SK-N-SH (cell line): ENCODE data around the gene ANKRD33B. TPM values are rescaled to one million over a fixed set of nuclear protein-coding genes. Genes with fewer than 3 reads are reported as not detected.
A peak's percentile ranks its signal among the peaks of the same experiment; 100 is the strongest.

ENCODE experiments used
- CTCF ChIA-PET: fragments of 300-600, 350-600 bp; formaldehyde crosslinking; extraction: SDS; loops from one replicate; lab custom pipeline; 2021; lab: Yijun Ruan, JAX
- POLR2A ChIA-PET: fragments of 350-600 bp; sonication (Branson Sonifier 250); formaldehyde crosslinking; extraction: SDS; loops from one replicate; lab custom pipeline; 2020; ENCODE audit warnings: antibody characterized with exemption, inconsistent platforms; lab: Yijun Ruan, JAX
- DNase-seq: peaks from one replicate; pipeline ENCODE4 v3.0.0; 2012
- H2AFZ ChIP-seq: fragments of 200-600 bp; sonication (generic); 2 replicates; pipeline ENCODE4 v1.8.1; 2016; ENCODE audit warnings: antibody characterized with exemption, mild to moderate bottlenecking, low read depth
- H3F3A ChIP-seq: fragments of 200-600 bp; sonication (generic); replicated peaks from 2 replicates; pipeline ENCODE3; 2016; ENCODE audit warnings: antibody characterized with exemption, mild to moderate bottlenecking; ENCODE audit not compliant: insufficient read depth
- H3K27ac ChIP-seq, 2 experiments: fragments of 200-500 bp in 1 of 2; fragments of 200-600 bp in 1 of 2; sonication (Bioruptor generic) in 1 of 2; sonication (generic), shearing (Covaris generic) in 1 of 2; 2 replicates each; pipeline versions ENCODE4 v1.5.1 to v1.6.1; 2014 to 2016; ENCODE audit warnings: low read depth in 2 of 2, inconsistent platforms in 1 of 2, low read length in 1 of 2, mild to moderate bottlenecking in 1 of 2, mixed read lengths in 1 of 2
- H3K27me3 ChIP-seq: fragments of 200-600 bp; sonication (generic), shearing (Covaris generic); 2 replicates; pipeline ENCODE4 v1.6.1; 2016; ENCODE audit warnings: mixed run types; ENCODE audit not compliant: insufficient read depth
- H3K36me3 ChIP-seq, 2 experiments: fragments of 200-500 bp in 1 of 2; fragments of 200-600 bp in 1 of 2; sonication (Bioruptor generic) in 1 of 2; sonication (generic) in 1 of 2; replicated peaks in 1 of 2; 2 replicates each; pipeline versions ENCODE3 to v1.5.1; 2014 to 2016; ENCODE audit warnings: low read length in 1 of 2, mild to moderate bottlenecking in 1 of 2; ENCODE audit not compliant: insufficient read depth in 2 of 2, control insufficient read depth in 1 of 2
- H3K4me1 ChIP-seq, 2 experiments: fragments of 200-500 bp in 1 of 2; fragments of 200-600 bp in 1 of 2; sonication (Bioruptor generic) in 1 of 2; sonication (generic), shearing (Covaris generic) in 1 of 2; 2 replicates each; pipeline versions ENCODE4 v1.5.1 to v1.6.1; 2014 to 2016; ENCODE audit warnings: low read depth in 1 of 2, low read length in 1 of 2, mixed run types in 1 of 2; ENCODE audit not compliant: insufficient read depth in 2 of 2, control insufficient read depth in 1 of 2
- H3K4me2 ChIP-seq: fragments of 200-600 bp; sonication (generic), shearing (Covaris generic); 2 replicates; pipeline ENCODE4 v1.6.1; 2017; ENCODE audit warnings: mixed run types
- H3K4me3 ChIP-seq, 2 experiments: fragments of 200-500 bp in 1 of 2; fragments of 200-600 bp in 1 of 2; sonication (Bioruptor generic) in 1 of 2; sonication (generic), shearing (Covaris generic) in 1 of 2; 2 replicates each; pipeline versions ENCODE4 v1.5.1 to v1.8.1; 2014 to 2016; ENCODE audit warnings: low read depth in 2 of 2, inconsistent platforms in 1 of 2, low read length in 1 of 2, mild to moderate bottlenecking in 1 of 2, mixed read lengths in 1 of 2, moderate library complexity in 1 of 2
- H3K79me2 ChIP-seq: fragments of 200-600 bp; sonication (generic); 2 replicates; pipeline ENCODE4 v1.8.1; 2017; ENCODE audit warnings: mild to moderate bottlenecking; ENCODE audit not compliant: insufficient read depth
- H3K9ac ChIP-seq: fragments of 200-600 bp; sonication (generic); 2 replicates; pipeline ENCODE4 v1.6.1; 2017; ENCODE audit warnings: mixed run types
- H3K9me2 ChIP-seq: fragments of 200-600 bp; sonication (generic); 2 replicates; pipeline ENCODE4 v1.6.1; 2017; ENCODE audit warnings: mixed run types
- H3K9me3 ChIP-seq: fragments of 200-600 bp; sonication (generic); 2 replicates; pipeline ENCODE4 v1.6.1; 2017; ENCODE audit warnings: mixed run types, mild to moderate bottlenecking, moderate library complexity
- H4K20me1 ChIP-seq: fragments of 200-600 bp; sonication (generic); 2 replicates; pipeline ENCODE4 v1.6.1; 2017; ENCODE audit warnings: mild to moderate bottlenecking, mixed run types; ENCODE audit not compliant: insufficient read depth
- ELF1 ChIP-seq: IDR thresholded peaks from 2 replicates; pipeline ENCODE4 v1.4.0; 2012
- EZH2phosphoT487 ChIP-seq: fragments of 200-600 bp; sonication (generic); IDR thresholded peaks from 2 replicates; pipeline ENCODE4 v1.6.1; 2017; ENCODE audit warnings: low read depth, mixed run types, mild to moderate bottlenecking, antibody characterized with exemption, moderate library complexity, borderline replicate concordance
- FOSL2 ChIP-seq: IDR thresholded peaks from 2 replicates; pipeline ENCODE4 v1.4.0; 2012; ENCODE audit warnings: low read depth, mild to moderate bottlenecking, moderate library complexity, borderline replicate concordance
- FOXJ3 ChIP-seq: sonication (generic); formaldehyde crosslinking; IDR thresholded peaks from 2 replicates; pipeline ENCODE4 v1.5.1; 2020; ENCODE audit warnings: mild to moderate bottlenecking, missing genetic modification reagents
- FOXM1 ChIP-seq: IDR thresholded peaks from 2 replicates; pipeline ENCODE4 v1.4.0; 2012; ENCODE audit warnings: low read depth, mild to moderate bottlenecking
- IRF3 ChIP-seq: fragments of 150-350 bp; IDR thresholded peaks from 2 replicates; pipeline ENCODE4 v1.6.1; 2016; ENCODE audit warnings: mild to moderate bottlenecking, low read depth, low read length
- JUND ChIP-seq: IDR thresholded peaks from 2 replicates; pipeline ENCODE4 v1.4.0; 2012
- MXI1 ChIP-seq: IDR thresholded peaks from 2 replicates; pipeline ENCODE4 v1.6.1; 2012; ENCODE audit warnings: mild to moderate bottlenecking, low read depth, low read length, improper control_type of control experiment
- NFIC ChIP-seq: IDR thresholded peaks from 2 replicates; pipeline ENCODE4 v1.4.0; 2012; ENCODE audit warnings: borderline replicate concordance
- NRF1 ChIP-seq: IDR thresholded peaks from 2 replicates; pipeline ENCODE4 v1.6.1; 2012; ENCODE audit warnings: low read depth, mild to moderate bottlenecking, low read length
- PBX3 ChIP-seq: IDR thresholded peaks from 2 replicates; pipeline ENCODE4; 2012
- POLR2AphosphoS5 ChIP-seq: IDR thresholded peaks from 2 replicates; pipeline ENCODE4 v1.6.1; 2012; ENCODE audit warnings: low read depth, low read length
- RCOR1 ChIP-seq: fragments of 150-350 bp; IDR thresholded peaks from 2 replicates; pipeline ENCODE4 v1.6.1; 2017; ENCODE audit warnings: antibody characterized with exemption, low read length
- RFX5 ChIP-seq: IDR thresholded peaks from 2 replicates; pipeline ENCODE4 v1.6.1; 2012; ENCODE audit warnings: mild to moderate bottlenecking, improper control_type of control experiment, low read length
- RXRA ChIP-seq: IDR thresholded peaks from 2 replicates; pipeline ENCODE4 v1.4.0; 2012; ENCODE audit warnings: low read depth, mild to moderate bottlenecking, borderline replicate concordance
- SIN3A ChIP-seq: IDR thresholded peaks from 2 replicates; pipeline ENCODE4 v1.6.1; 2012; ENCODE audit warnings: low read depth, mild to moderate bottlenecking, low read length, moderate library complexity, borderline replicate concordance
- TAF1 ChIP-seq: IDR thresholded peaks from 2 replicates; pipeline ENCODE4 v1.6.1; 2012; ENCODE audit warnings: low read depth, mild to moderate bottlenecking, low read length, moderate library complexity, borderline replicate concordance
- TCF12 ChIP-seq: IDR thresholded peaks from 2 replicates; pipeline ENCODE4 v1.4.0; 2012
- USF2 ChIP-seq: fragments of 150-350 bp; IDR thresholded peaks from 2 replicates; pipeline ENCODE4 v1.6.1; 2017; ENCODE audit warnings: antibody characterized with exemption, low read length, low read depth, borderline replicate concordance
- WGBS: methylation state at CpG from one replicate; pipeline ENCODE4 v1.1.6; 2017; ENCODE audit warnings: low lambda C conversion rate; 5-methylcytosine and 5-hydroxymethylcytosine counted together
- polyA plus RNA-seq, 3 experiments: library from polyadenylated mRNA; depleted of rRNA; stranded (reverse); fragments of >200 nt; gene quantifications; 2 replicates each; pipeline ENCODE4 v1.2.3, GENCODE V29; 2012
- TF ChIP-seq, protein P1 (sequence below): IDR thresholded peaks from 2 replicates; pipeline ENCODE4 v1.4.0; 2012; ENCODE audit warnings: low read depth, borderline replicate concordance

The ANKRD33B gene
- polyA plus RNA-seq, 1 of the 3 experiments (the other 2 are of a cell fraction), result 1.8 TPM

DNA sequence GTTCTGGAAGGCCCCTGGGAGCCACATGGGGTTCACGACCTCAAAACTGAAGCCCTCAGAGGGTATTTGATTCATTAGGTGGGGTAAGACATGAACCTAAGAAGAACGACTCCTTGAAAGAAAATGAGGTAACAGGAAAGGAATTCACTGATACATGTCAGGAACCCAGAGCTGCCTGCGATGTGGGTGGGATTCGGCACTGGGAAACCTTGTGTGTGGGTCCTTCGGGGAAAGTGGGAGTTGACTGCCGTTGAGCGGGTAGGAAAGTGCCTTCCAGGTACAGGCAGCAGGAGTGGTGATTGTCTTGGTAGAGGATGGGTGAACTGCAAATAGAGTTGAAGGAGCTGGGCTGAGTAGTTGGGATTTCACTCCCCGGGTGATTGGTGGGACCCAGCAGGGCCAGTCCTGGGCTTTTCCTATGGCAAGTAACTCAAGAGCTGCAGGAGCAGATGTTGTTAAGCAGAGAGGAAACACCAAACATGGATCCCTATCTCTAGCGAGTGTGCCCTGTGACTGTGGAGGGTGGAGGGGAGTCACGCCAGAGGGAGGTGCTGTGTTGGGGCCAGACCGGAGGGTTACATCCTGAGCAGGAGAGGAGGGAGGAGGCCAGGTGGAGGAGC lies 30.8 kb downstream of the ANKRD33B start:
- H3K4me1 ChIP-seq, result peaks cover 10 to 17% of the 10 kb centered on the region in 2 experiments; a peak in 3 of 4 replicates
- H3K79me2 ChIP-seq, result peaks cover 32% of the 10 kb centered on the region
- H3K4me2 ChIP-seq, result peak overlapping the region; percentile 75; the same call in 1 of the 2 replicates
- no peak overlapping the region for H2AFZ ChIP-seq
- H3F3A ChIP-seq, result peaks cover 22% of the 10 kb centered on the region
- no peaks in the 10 kb centered on the region for H3K9me3 ChIP-seq
- POLR2A ChIA-PET, result no interaction called here
- no peaks in the 10 kb centered on the region for H4K20me1 ChIP-seq
- H3K27me3 ChIP-seq, result no peaks in the 10 kb centered on the region
- no peak overlapping the region for H3K4me3 ChIP-seq
- DNase-seq, result no peak
- H3K9ac ChIP-seq, result peak overlapping the region; percentile 20; the same call in 1 of the 2 replicates
- H3K36me3 ChIP-seq, result no peaks in the 10 kb centered on the region
- TF ChIP-seq POLR2AphosphoS5, result no peak
- TF ChIP-seq EZH2phosphoT487, result no peak
- TF ChIP-seq RXRA, result no peak
- TF ChIP-seq TAF1, result no peak
- no peak for TF ChIP-seq NFIC
- no peak for TF ChIP-seq MXI1
- no peak for TF ChIP-seq RCOR1
- no peak for TF ChIP-seq TCF12
- TF ChIP-seq ELF1, result no peak
- TF ChIP-seq, protein P1, sequence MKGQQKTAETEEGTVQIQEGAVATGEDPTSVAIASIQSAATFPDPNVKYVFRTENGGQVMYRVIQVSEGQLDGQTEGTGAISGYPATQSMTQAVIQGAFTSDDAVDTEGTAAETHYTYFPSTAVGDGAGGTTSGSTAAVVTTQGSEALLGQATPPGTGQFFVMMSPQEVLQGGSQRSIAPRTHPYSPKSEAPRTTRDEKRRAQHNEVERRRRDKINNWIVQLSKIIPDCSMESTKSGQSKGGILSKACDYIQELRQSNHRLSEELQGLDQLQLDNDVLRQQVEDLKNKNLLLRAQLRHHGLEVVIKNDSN, result no peak
- TF ChIP-seq PBX3, result no peak
- TF ChIP-seq RFX5, result no peak
- TF ChIP-seq USF2, result no peak
- no peak for TF ChIP-seq FOXJ3 (CRISPR knock-in tag)
- no peak for TF ChIP-seq JUND
- no peak for TF ChIP-seq SIN3A
- no peak for TF ChIP-seq FOXM1
- CTCF ChIA-PET, result no interaction called here
- WGBS, result 81% methylated on average over 11 of the region's 11 CpGs
- H3K27ac ChIP-seq, result peak overlapping the region in 1 of 2 experiments; percentile 91; a peak in 2 of 4 replicates
- no peaks in the 10 kb centered on the region for H3K9me2 ChIP-seq

- no peak for DNase-seq
- 65% methylated on average over 6 of the region's 6 CpGs for WGBS
- Histone ChIP-seq H2AFZ (peak overlapping the region; percentile 61; the same call in 1 of the 2 replicates), H4K20me1 (no peaks in the 10 kb centered on the region), H3K36me3 (no peaks in the 10 kb centered on the region), H3K9me2 (no peaks in the 10 kb centered on the region), H3F3A (peaks cover 28% of the 10 kb centered on the region), H3K4me1 (peaks cover 10 to 19% of the 10 kb centered on the region in 2 experiments; a peak in 3 of 4 replicates), H3K4me3 (peak overlapping the region in 1 of 2 experiments; percentile 23; a peak in 1 of 4 replicates), H3K27ac (peak overlapping the region; percentile 56 to 91), H3K79me2 (peaks cover 27% of the 10 kb centered on the region), H3K4me2 (peak overlapping the region; percentile 75)
- POLR2A ChIA-PET, result no interaction called here
- CTCF ChIA-PET, result no interaction called here
- TF ChIP-seq FOSL2, result no peak
- TF ChIP-seq, protein P1, result no peak
- TF ChIP-seq NRF1, result no peak
- TF ChIP-seq JUND, result no peak
- no peak for TF ChIP-seq IRF3
- TF ChIP-seq ELF1, result no peak
- no peak for TF ChIP-seq SIN3A
- TF ChIP-seq POLR2AphosphoS5, result no peak
- TF ChIP-seq PBX3, result no peak
- no peak for TF ChIP-seq EZH2phosphoT487
- no peak for TF ChIP-seq RCOR1
- TF ChIP-seq MXI1, result no peak
- TF ChIP-seq NFIC, result no peak
- TF ChIP-seq, all 33 proteins: peak for 0
- H3K9me3 ChIP-seq, result no peaks in the 10 kb centered on the region
- no peaks in the 10 kb centered on the region for H3K27me3 ChIP-seq
- peak overlapping the region; percentile 20; the same call in 1 of the 2 replicates for H3K9ac ChIP-seq
Measured at GRCh38 chr5:10595293-10595671, 31.4 kb downstream of the ANKRD33B start.
